PC-9 (cell line): ENCODE results near the gene NOS1. TPM values are rescaled to one million over a fixed set of nuclear protein-coding genes. Genes with fewer than 3 reads are reported as not detected.

Experiments used
- BruUV-seq: library from RNA; stranded (reverse); fragments of 400-500 nt; replicated peaks from 2 replicates; lab custom pipeline; 2021; lab: Mats Ljungman, UMichigan
- CTCF ChIA-PET: fragments of 300-600 bp; sonication (Branson Sonifier 250); formaldehyde crosslinking; loops from one replicate; lab custom pipeline; 2022; ENCODE audit warnings: antibody characterized with exemption; lab: Charles Lee
- POLR2A ChIA-PET: fragments of 300-600 bp; sonication (Branson Sonifier 250); formaldehyde crosslinking; loops from one replicate; lab custom pipeline; 2022; ENCODE audit warnings: antibody characterized with exemption; ENCODE audit not compliant: unreplicated experiment; lab: Charles Lee
- DNase-seq, 2 experiments: peaks; one replicate each; pipeline versions ENCODE4 v3.0.0 to v3.0.0-alpha.2; 2015 to 2022; ENCODE audit warnings: mixed read lengths in 1 of 2
- H2AFZ ChIP-seq: fragments of 200-600 bp; sonication (generic); 2 replicates; pipeline ENCODE4 v1.8.1; 2017; ENCODE audit warnings: antibody characterized with exemption
- H3F3A ChIP-seq: fragments of 200-600 bp; sonication (generic); 2 replicates; pipeline ENCODE4 v1.8.1; 2017; ENCODE audit warnings: antibody characterized with exemption, mild to moderate bottlenecking, low read depth; ENCODE audit not compliant: insufficient read depth
- H3K27ac ChIP-seq: fragments of 200-600 bp; sonication (generic); 2 replicates; pipeline ENCODE4 v1.6.1; 2016; ENCODE audit warnings: mixed run types
- H3K27me3 ChIP-seq: fragments of 200-600 bp; sonication (generic); 2 replicates; pipeline ENCODE4 v1.6.1; 2016; ENCODE audit warnings: low read depth, mixed run types; ENCODE audit not compliant: insufficient read depth
- H3K36me3 ChIP-seq: fragments of 200-600 bp; sonication (generic); 2 replicates; pipeline ENCODE4 v1.6.1; 2016; ENCODE audit warnings: low read depth, mixed run types
- H3K4me1 ChIP-seq: fragments of 200-600 bp; sonication (generic); replicated peaks from 2 replicates; pipeline ENCODE4 v1.6.1; 2016; ENCODE audit warnings: mixed run types; ENCODE audit not compliant: insufficient read depth
- H3K4me2 ChIP-seq: fragments of 200-600 bp; sonication (generic); 2 replicates; pipeline ENCODE4 v1.6.1; 2017; ENCODE audit warnings: mixed run types
- H3K4me3 ChIP-seq: fragments of 200-600 bp; sonication (generic); 2 replicates; pipeline ENCODE4 v1.6.1; 2016; ENCODE audit warnings: mixed run types
- H3K79me2 ChIP-seq: fragments of 200-600 bp; sonication (generic); 2 replicates; pipeline ENCODE4 v1.6.1; 2017; ENCODE audit warnings: low read depth, mixed run types
- H3K9me2 ChIP-seq: fragments of 200-600 bp; sonication (generic); 2 replicates; pipeline ENCODE4 v1.8.1; 2017; ENCODE audit warnings: mild to moderate bottlenecking; ENCODE audit not compliant: insufficient read depth
- H3K9me3 ChIP-seq: fragments of 200-600 bp; sonication (generic); 2 replicates; pipeline ENCODE4 v1.8.1; 2016; ENCODE audit warnings: low read depth; ENCODE audit not compliant: insufficient read depth
- H4K20me1 ChIP-seq: fragments of 200-600 bp; sonication (generic); 2 replicates; pipeline ENCODE4 v1.8.1; 2017; ENCODE audit not compliant: insufficient read depth
- EZH2 ChIP-seq: fragments of 200-600 bp; sonication (generic); IDR thresholded peaks from 2 replicates; pipeline ENCODE4 v1.8.0; 2017; ENCODE audit warnings: antibody characterized with exemption, low read depth
- intact Hi-C: fragments of 100-400 bp; cut with micrococcal nuclease; formaldehyde crosslinking; loops from one replicate; pipeline ENCODE4 v1.10.0; 2022; ENCODE audit not compliant: unreplicated experiment
- total RNA-seq: library from RNA; stranded (reverse); gene quantifications from 2 replicates; pipeline ENCODE4 v1.2.3, GENCODE V29; 2021
- TF ChIP-seq, protein P1 (sequence below): fragments of 200-600 bp; sonication (generic); conservative IDR thresholded peaks from 2 replicates; pipeline ENCODE4 v1.6.1; 2017; ENCODE audit warnings: mixed run types, antibody characterized with exemption, mild to moderate bottlenecking, moderate library complexity

Gene NOS1
- total RNA-seq, 1 experiment from 2014 or later: not detected

DNA sequence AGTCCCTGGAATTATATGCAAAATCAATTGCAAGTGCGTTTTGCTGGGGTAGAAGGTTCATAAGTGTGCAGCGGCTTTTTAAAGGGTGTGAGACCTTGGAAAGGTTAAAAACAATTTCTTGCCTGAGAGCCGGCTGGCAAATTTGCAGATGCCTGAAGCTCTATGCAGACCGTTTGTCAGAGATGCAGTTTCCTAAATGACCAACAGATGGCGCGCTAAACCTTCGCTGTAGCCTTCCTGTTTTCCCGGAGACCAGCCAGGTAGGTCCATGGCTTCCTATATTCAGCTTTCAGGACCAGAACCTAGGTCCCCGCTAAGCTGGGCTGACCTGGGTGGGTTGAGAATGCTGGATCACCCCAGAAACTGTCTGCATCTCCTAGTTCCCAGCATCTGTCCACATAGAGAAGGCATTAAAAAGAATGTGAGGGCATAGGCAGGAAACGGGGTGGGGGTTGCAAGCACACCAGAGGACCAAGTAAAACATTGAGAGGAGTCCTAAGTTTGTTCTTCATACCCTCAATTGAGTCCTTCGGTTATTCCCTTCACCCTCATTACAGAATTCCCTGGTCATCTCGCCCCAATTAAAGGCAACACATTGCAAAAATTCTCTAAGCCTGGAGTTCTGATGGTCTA, 5.7 kb upstream of the NOS1 start:
- no TSS peak for BruUV-seq
- TF ChIP-seq, protein P1, sequence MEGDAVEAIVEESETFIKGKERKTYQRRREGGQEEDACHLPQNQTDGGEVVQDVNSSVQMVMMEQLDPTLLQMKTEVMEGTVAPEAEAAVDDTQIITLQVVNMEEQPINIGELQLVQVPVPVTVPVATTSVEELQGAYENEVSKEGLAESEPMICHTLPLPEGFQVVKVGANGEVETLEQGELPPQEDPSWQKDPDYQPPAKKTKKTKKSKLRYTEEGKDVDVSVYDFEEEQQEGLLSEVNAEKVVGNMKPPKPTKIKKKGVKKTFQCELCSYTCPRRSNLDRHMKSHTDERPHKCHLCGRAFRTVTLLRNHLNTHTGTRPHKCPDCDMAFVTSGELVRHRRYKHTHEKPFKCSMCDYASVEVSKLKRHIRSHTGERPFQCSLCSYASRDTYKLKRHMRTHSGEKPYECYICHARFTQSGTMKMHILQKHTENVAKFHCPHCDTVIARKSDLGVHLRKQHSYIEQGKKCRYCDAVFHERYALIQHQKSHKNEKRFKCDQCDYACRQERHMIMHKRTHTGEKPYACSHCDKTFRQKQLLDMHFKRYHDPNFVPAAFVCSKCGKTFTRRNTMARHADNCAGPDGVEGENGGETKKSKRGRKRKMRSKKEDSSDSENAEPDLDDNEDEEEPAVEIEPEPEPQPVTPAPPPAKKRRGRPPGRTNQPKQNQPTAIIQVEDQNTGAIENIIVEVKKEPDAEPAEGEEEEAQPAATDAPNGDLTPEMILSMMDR: peak; percentile 94
- TF ChIP-seq EZH2: no peak
- H3K27me3 ChIP-seq: peaks cover 37% of the 10 kb centered on the region

GRCh38 chr12:117365049-117365616, 3.7 kb upstream of the NOS1 start:
- Histone ChIP-seq H3K9me3 (no peaks in the 10 kb centered on the region), H2AFZ (no peak overlapping the region), H3K36me3 (no peaks in the 10 kb centered on the region), H3K27ac (no peak overlapping the region), H4K20me1 (no peaks in the 10 kb centered on the region), H3K4me2 (no peak overlapping the region), H3K79me2 (no peaks in the 10 kb centered on the region), H3K4me3 (no peak overlapping the region), H3K4me1 (no peaks in the 10 kb centered on the region), H3K27me3 (peaks cover 41% of the 10 kb centered on the region), H3K9me2 (no peaks in the 10 kb centered on the region), H3F3A (no peaks in the 10 kb centered on the region)
- intact Hi-C loops: loop anchor here (5.0 to 10.0 kb wide), 2 partner anchors 130 to 307 kb away; no protein-coding TSS in a partner anchor
- BruUV-seq: no TSS peak
- ChIA-PET CTCF (no interaction called here), POLR2A (no interaction called here)
- no peak for TF ChIP-seq EZH2
- TF ChIP-seq, protein P1: no peak
- no peak for DNase-seq

More for the DNA sequence above, 5.7 kb upstream of the NOS1 start:
- no peak overlapping the region for H3K27ac ChIP-seq
- H3K36me3 ChIP-seq: no peaks in the 10 kb centered on the region
- H3K4me2 ChIP-seq: no peak overlapping the region
- no peaks in the 10 kb centered on the region for H3K4me1 ChIP-seq
- H3F3A ChIP-seq: no peaks in the 10 kb centered on the region
- H2AFZ ChIP-seq: no peak overlapping the region
- DNase-seq: peak; percentile 50 to 63
- H4K20me1 ChIP-seq: no peaks in the 10 kb centered on the region
- no peaks in the 10 kb centered on the region for H3K9me2 ChIP-seq
- no peaks in the 10 kb centered on the region for H3K9me3 ChIP-seq
- no peaks in the 10 kb centered on the region for H3K79me2 ChIP-seq
- intact Hi-C loops: loop anchor here (1.0 to 10.0 kb wide), 5 partner anchors 132 to 483 kb away; no protein-coding TSS in a partner anchor
- no peak overlapping the region for H3K4me3 ChIP-seq
- POLR2A ChIA-PET: no interaction called here
- CTCF ChIA-PET: interaction anchor here (0.5 to 1.4 kb wide), 4 partner anchors 222 to 483 kb away, joined by 3 to 8 read pairs (median 7); no protein-coding TSS in a partner anchor

- Histone ChIP-seq H3F3A (no peaks in the 10 kb centered on the region), H3K27me3 (peaks cover 50% of the 10 kb centered on the region), H2AFZ (no peak overlapping the region), H3K4me2 (no peak overlapping the region), H3K79me2 (no peaks in the 10 kb centered on the region), H3K4me1 (no peaks in the 10 kb centered on the region), H3K9me3 (no peaks in the 10 kb centered on the region), H4K20me1 (no peaks in the 10 kb centered on the region), H3K27ac (no peak overlapping the region), H3K4me3 (no peak overlapping the region), H3K9me2 (no peaks in the 10 kb centered on the region), H3K36me3 (no peaks in the 10 kb centered on the region)
- CTCF ChIA-PET: no interaction called here
- no TSS peak for BruUV-seq
- POLR2A ChIA-PET: no interaction called here
- DNase-seq: no peak
- intact Hi-C loops: loop anchor here (10.0 kb wide), 1 partner anchor 129 kb away; no protein-coding TSS in a partner anchor
- no peak for TF ChIP-seq EZH2
- TF ChIP-seq, protein P1: no peak
Observed at GRCh38 chr12:117363953-117364486, 2.6 kb upstream of the NOS1 start.
